WERI-Rb-1 (cell line): ENCODE results near the gene ZAR1.

Experiments used
- DNase-seq: peaks from one replicate; pipeline ENCODE4 v3.0.0-alpha.2; 2020
- H3K27ac ChIP-seq: fragments of 250-450 bp; sonication (Bioruptor Pico); 2 replicates; pipeline ENCODE4 v1.5.1; 2020; ENCODE audit warnings: mild to moderate bottlenecking, moderate library complexity
- H3K27me3 ChIP-seq: fragments of 250-450 bp; sonication (Bioruptor Pico); 2 replicates; pipeline ENCODE4 v1.5.1; 2021; ENCODE audit warnings: mild to moderate bottlenecking, low read depth, moderate library complexity; ENCODE audit not compliant: insufficient read depth, severe bottlenecking
- H3K36me3 ChIP-seq: fragments of 250-450 bp; sonication (Bioruptor Pico); 2 replicates; pipeline ENCODE4 v1.5.1; 2020; ENCODE audit warnings: mild to moderate bottlenecking, moderate library complexity
- H3K4me3 ChIP-seq: 2 replicates; pipeline ENCODE4 v1.5.1; 2011; ENCODE audit warnings: low read depth, mild to moderate bottlenecking, control low read depth, low read length
- H3K9me3 ChIP-seq: fragments of 250-450 bp; sonication (Bioruptor Pico); 2 replicates; pipeline ENCODE4 v1.5.1; 2021; ENCODE audit warnings: mild to moderate bottlenecking, moderate library complexity; ENCODE audit not compliant: severe bottlenecking
- CTCF ChIP-seq: IDR thresholded peaks from 2 replicates; pipeline ENCODE4 v1.5.1; 2011; ENCODE audit warnings: low read depth, mild to moderate bottlenecking, control low read depth, inconsistent platforms, low read length

The ZAR1 gene

GRCh38 chr4:48454591-48454990 lies 35.5 kb upstream of the ZAR1 start:
- no peak overlapping the region for H3K4me3 ChIP-seq
- no peaks in the 10 kb centered on the region for H3K9me3 ChIP-seq
- TF ChIP-seq CTCF, result no peak
- no peak overlapping the region for H3K27ac ChIP-seq
- H3K27me3 ChIP-seq, result no peaks in the 10 kb centered on the region
- no peak for DNase-seq
- no peaks in the 10 kb centered on the region for H3K36me3 ChIP-seq

- TF ChIP-seq CTCF, result no peak
- no peak for DNase-seq
- Histone ChIP-seq H3K9me3 (no peaks in the 10 kb centered on the region), H3K27ac (no peak overlapping the region), H3K36me3 (no peaks in the 10 kb centered on the region), H3K4me3 (no peak overlapping the region), H3K27me3 (no peaks in the 10 kb centered on the region)
Observed at GRCh38 chr4:48461000-48461399, 29.1 kb upstream of the ZAR1 start.

GRCh38 chr4:48462363-48462762 lies 27.7 kb upstream of the ZAR1 start:
- Histone ChIP-seq H3K27ac (no peak overlapping the region), H3K36me3 (no peaks in the 10 kb centered on the region), H3K9me3 (no peaks in the 10 kb centered on the region), H3K4me3 (no peak overlapping the region), H3K27me3 (no peaks in the 10 kb centered on the region)
- DNase-seq, result no peak
- TF ChIP-seq CTCF, result no peak

GRCh38 chr4:48467442-48467841 lies 22.6 kb upstream of the ZAR1 start:
- Histone ChIP-seq H3K4me3 (no peak overlapping the region), H3K36me3 (no peaks in the 10 kb centered on the region), H3K27ac (no peak overlapping the region), H3K9me3 (no peaks in the 10 kb centered on the region), H3K27me3 (no peaks in the 10 kb centered on the region)
- no peak for DNase-seq
- TF ChIP-seq CTCF, result no peak

GRCh38 chr4:48467891-48468290 lies 22.2 kb upstream of the ZAR1 start:
- Histone ChIP-seq H3K27ac (no peak overlapping the region), H3K9me3 (no peaks in the 10 kb centered on the region), H3K36me3 (no peaks in the 10 kb centered on the region), H3K27me3 (no peaks in the 10 kb centered on the region), H3K4me3 (no peak overlapping the region)
- TF ChIP-seq CTCF, result no peak
- DNase-seq, result no peak

GRCh38 chr4:48470137-48470536 lies 19.9 kb upstream of the ZAR1 start:
- Histone ChIP-seq H3K9me3 (no peaks in the 10 kb centered on the region), H3K27ac (peak overlapping the region; percentile 10; the same call in 1 of the 2 replicates), H3K27me3 (no peaks in the 10 kb centered on the region), H3K36me3 (no peaks in the 10 kb centered on the region), H3K4me3 (no peak overlapping the region)
- no peak for TF ChIP-seq CTCF
- DNase-seq, result no peak
